Gastroesophageal sphincter (tissue), 4 donors: Measurements from ENCODE around the gene PARPBP. TPM values are rescaled to one million over a fixed set of nuclear protein-coding genes. Genes with fewer than 3 reads are reported as not detected.
"Not testable (repeated sequence)": the region's sequence is repeated elsewhere in the genome, so short reads cannot be mapped to it uniquely, and the experiment has no call there.

Experiments used
- ATAC-seq: fragments of 150-250 bp; one replicate; pipeline ENCODE4 v1.9.1; 2016; ENCODE audit warnings: mild to moderate bottlenecking, moderate library complexity
- H3K27ac ChIP-seq, 4 donors: fragments of 200-600 bp; sonication (generic) in 3 of 4; 1 replicate in 3 of 4; 2 replicates in 1 of 4; pipeline ENCODE4 v1.5.1; 2016 to 2019
- H3K27me3 ChIP-seq: fragments of 200-600 bp; sonication (generic); one replicate; pipeline ENCODE4 v1.5.1; 2019
- H3K36me3 ChIP-seq, 2 donors: fragments of 200-600 bp; sonication (generic); one replicate each; pipeline ENCODE4 v1.5.1; 2019; ENCODE audit warnings: control low read depth in 1 of 2
- H3K4me1 ChIP-seq, 3 donors: fragments of 200-600 bp; sonication (generic); 1 replicate in 2 of 3; 2 replicates in 1 of 3; pipeline ENCODE4 v1.5.1; 2016 to 2019; ENCODE audit warnings: control low read depth in 2 of 3
- H3K4me3 ChIP-seq, 2 donors: fragments of 200-600 bp; sonication (generic); one replicate each; pipeline ENCODE4 v1.5.1; 2019; ENCODE audit warnings: mild to moderate bottlenecking in 1 of 2, moderate library complexity in 1 of 2
- H3K9me3 ChIP-seq, 3 donors: fragments of 200-600 bp; sonication (generic); one replicate each; pipeline ENCODE4 v1.5.1; 2017 to 2019; ENCODE audit warnings: control low read depth in 2 of 3
- EP300 ChIP-seq: sonication (generic); formaldehyde crosslinking; IDR thresholded peaks from one replicate; pipeline ENCODE4 v1.6.1; 2017; ENCODE audit warnings: antibody characterized with exemption, mild to moderate bottlenecking
- POLR2A ChIP-seq, 2 donors: fragments of 450-650 bp; IDR thresholded peaks; one replicate each; pipeline ENCODE4 v1.6.1; 2017; ENCODE audit warnings: antibody characterized with exemption in 2 of 2, mild to moderate bottlenecking in 2 of 2, moderate library complexity in 1 of 2
- POLR2AphosphoS5 ChIP-seq: sonication (generic); formaldehyde crosslinking; IDR thresholded peaks from one replicate; pipeline ENCODE4 v1.6.1; 2017; ENCODE audit warnings: antibody characterized with exemption
- WGBS, 2 donors: methylation state at CpG; one replicate each; pipeline ENCODE4 v1.1.5; 2018; ENCODE audit warnings: low coverage in 1 of 2; 5-methylcytosine and 5-hydroxymethylcytosine counted together
- total RNA-seq, 4 donors: library from RNA; depleted of rRNA; stranded (reverse); fragments of >200 nt; gene quantifications; one replicate each; pipeline ENCODE4 v1.1.0, GENCODE V29; 2016
- TF ChIP-seq, protein P1 (sequence below), 4 experiments: fragments of 200-600 bp in 2 of 4; fragments of 450-650 bp in 2 of 4; sonication (generic) in 1 of 4; IDR thresholded peaks; one replicate each; pipeline ENCODE4 v1.5.1; 2017 to 2019; ENCODE audit warnings: antibody characterized with exemption in 4 of 4, mild to moderate bottlenecking in 2 of 4, moderate library complexity in 2 of 4

Gene PARPBP
- total RNA-seq, 4 donors from 2014 or later = 0.93 to 1.4 (median 1.2) TPM

DNA sequence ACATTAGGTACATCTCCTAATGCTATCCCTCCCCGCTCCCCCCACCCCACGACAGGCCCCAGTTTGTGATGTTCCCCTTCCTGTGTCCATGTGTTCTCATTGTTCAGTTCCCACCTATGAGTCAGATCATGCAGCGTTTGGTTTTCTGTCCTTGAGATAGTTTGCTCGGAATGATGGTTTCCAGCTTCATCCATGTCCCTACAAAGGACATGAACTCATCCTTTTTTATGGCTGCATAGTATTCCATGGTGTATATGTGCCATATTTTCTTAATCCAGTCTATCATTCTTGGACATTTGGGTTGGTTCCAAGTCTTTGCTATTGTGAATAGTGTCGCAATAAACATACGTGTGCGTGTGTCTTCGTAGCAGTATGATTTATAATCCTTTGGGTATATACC, 17.6 kb downstream of the PARPBP start:
- not testable (repeated sequence) for H3K9me3 ChIP-seq, H3K4me1 ChIP-seq, H3K27me3 ChIP-seq, H3K27ac ChIP-seq, H3K36me3 ChIP-seq, H3K4me3 ChIP-seq, ATAC-seq
- 98 to 100% methylated on average over 4 to 8 of the region's 8 CpGs for WGBS, 2 donors

DNA sequence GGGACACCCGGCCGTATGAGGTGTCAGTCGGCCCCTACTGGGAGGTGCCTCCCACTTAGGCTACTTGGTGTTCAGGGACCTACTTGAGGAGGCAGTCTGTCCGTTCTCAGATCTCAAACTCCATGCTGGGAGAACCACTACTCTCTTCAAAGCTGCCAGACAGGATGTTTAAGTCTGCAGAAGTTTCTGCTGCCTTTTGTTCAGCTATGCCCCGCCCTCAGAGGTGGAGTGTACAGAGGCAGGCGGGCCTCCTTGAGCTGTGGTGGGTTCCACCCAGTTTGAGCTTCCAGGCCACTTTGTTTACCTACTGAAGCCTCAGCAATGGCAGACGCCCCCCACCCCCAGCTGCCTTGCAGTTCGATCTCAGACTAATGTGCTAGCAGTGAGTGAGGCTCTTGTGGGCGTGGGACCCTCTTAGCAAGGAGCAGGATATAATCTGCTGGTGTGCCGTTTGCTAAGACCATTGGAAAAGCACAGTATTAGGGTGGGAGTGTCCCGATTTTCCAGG, 22.9 kb downstream of the PARPBP start:
- H3K36me3 ChIP-seq, H3K27ac ChIP-seq, ATAC-seq, H3K27me3 ChIP-seq, H3K9me3 ChIP-seq, H3K4me1 ChIP-seq, H3K4me3 ChIP-seq: not testable (repeated sequence)
- WGBS, 2 donors = 100% methylated on average over 2 of the region's 11 CpGs; no CpG with 5 or more reads in 1 of the 2 donors

DNA sequence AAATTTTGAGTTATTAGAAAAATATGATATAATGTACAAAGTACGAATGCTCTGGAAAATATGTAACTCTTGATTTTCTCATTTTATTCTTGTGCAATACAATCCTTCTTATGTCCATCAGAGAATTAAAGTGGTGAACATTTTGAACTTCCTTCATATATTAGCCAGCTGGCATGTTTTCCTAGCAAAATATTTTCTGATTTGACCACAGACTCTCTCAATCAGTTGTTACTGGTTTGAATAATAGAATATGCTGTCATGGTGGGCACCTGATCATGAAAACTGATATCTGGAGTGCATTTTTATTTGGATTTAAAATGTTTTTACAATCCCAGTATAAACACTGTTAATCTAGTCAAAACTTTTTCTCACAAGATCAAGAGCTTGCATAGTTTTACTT, 24.2 kb downstream of the PARPBP start:
- no peak for ATAC-seq
- TF ChIP-seq, protein P1, sequence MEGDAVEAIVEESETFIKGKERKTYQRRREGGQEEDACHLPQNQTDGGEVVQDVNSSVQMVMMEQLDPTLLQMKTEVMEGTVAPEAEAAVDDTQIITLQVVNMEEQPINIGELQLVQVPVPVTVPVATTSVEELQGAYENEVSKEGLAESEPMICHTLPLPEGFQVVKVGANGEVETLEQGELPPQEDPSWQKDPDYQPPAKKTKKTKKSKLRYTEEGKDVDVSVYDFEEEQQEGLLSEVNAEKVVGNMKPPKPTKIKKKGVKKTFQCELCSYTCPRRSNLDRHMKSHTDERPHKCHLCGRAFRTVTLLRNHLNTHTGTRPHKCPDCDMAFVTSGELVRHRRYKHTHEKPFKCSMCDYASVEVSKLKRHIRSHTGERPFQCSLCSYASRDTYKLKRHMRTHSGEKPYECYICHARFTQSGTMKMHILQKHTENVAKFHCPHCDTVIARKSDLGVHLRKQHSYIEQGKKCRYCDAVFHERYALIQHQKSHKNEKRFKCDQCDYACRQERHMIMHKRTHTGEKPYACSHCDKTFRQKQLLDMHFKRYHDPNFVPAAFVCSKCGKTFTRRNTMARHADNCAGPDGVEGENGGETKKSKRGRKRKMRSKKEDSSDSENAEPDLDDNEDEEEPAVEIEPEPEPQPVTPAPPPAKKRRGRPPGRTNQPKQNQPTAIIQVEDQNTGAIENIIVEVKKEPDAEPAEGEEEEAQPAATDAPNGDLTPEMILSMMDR (IDR thresholded peaks at IDR 0.05) = no peak
- TF ChIP-seq POLR2A (IDR thresholded peaks at IDR 0.05) (no peak), POLR2AphosphoS5 (no peak), EP300 (no peak)
- WGBS, 2 donors = 29 to 38% methylated on average over 1 of the region's 1 CpG

DNA sequence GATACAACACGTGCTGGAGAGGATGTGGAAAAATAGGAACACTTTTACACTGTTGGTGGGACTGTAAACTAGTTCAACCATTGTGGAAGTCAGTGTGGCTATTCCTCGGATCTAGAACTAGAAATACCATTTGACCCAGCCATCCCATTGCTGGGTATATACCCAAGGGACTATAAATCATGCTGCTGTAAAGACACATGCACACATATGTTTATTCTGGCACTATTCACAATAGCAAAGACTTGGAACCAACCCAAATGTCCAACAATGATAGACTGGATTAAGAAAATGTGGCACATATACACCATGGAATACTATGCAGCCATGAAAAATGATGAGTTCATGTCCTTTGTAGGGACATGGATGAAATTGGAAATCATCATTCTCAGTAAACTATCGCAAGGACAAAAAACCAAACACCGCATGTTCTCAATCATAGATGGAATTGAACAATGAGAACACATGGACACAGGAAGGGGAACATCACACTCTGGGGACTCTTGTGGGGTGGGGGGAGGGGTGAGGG, 27.1 kb downstream of the PARPBP start:
- not testable (repeated sequence) for H3K4me3 ChIP-seq, H3K36me3 ChIP-seq, H3K9me3 ChIP-seq, H3K27ac ChIP-seq, H3K4me1 ChIP-seq, H3K27me3 ChIP-seq, ATAC-seq
- 86 to 89% methylated on average over 1 to 3 of the region's 4 CpGs for WGBS, 2 donors

More for the DNA sequence above, 24.2 kb downstream of the PARPBP start:
- Histone ChIP-seq H3K27me3 (no peaks in the 10 kb centered on the region), H3K4me1 (no peaks in the 10 kb centered on the region), H3K4me3 (no peak overlapping the region), H3K27ac (no peak overlapping the region), H3K36me3 (no peaks in the 10 kb centered on the region), H3K9me3 (no peaks in the 10 kb centered on the region)

DNA sequence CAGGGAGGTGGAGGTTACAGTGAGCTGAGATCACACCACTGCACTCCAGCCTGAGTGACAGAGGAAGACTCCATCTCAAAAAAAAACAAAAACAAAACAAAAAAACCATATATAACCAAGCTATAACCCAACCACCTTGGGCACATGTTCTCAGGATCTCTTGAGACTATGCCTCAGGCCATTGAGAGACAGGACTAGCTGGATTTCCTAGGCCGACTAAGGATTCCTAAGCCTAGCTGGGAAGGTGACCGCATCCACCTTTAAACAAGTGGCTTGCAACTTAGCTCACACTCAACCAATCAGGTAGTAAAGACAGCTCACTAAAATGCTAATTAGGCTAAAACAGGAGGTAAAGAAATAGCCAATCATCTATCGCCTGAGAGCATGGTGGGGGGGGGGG, 35.2 kb downstream of the PARPBP start:
- not testable (repeated sequence) for H3K36me3 ChIP-seq, H3K9me3 ChIP-seq, H3K27me3 ChIP-seq, H3K4me1 ChIP-seq, H3K4me3 ChIP-seq, H3K27ac ChIP-seq, ATAC-seq
- 60 to 96% methylated on average over 1 to 3 of the region's 3 CpGs for WGBS, 2 donors

DNA sequence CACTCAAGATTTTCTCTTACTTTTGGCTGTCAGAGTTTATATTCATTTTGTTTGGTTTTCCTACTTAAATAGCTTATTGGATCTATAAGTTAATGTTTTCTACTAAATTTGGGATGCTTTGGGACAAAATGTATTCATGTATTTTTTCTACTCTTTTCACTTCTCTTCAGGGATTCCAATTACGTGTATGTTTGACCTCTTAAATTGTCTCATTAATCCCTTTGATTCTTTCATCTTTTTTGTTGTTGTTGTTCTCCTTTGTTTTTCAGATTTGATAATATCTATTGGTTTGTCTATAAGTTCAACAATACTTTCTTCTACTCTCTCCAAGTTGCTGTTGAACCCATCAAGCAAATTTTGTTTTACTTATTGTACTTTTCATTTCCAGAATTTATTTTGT, 43.4 kb downstream of the PARPBP start:
- H3K27ac ChIP-seq = no peak overlapping the region
- H3K4me1 ChIP-seq = no peaks in the 10 kb centered on the region
- H3K36me3 ChIP-seq = no peaks in the 10 kb centered on the region
- 79 to 83% methylated on average over 1 of the region's 1 CpG for WGBS, 2 donors
- H3K4me3 ChIP-seq = no peak overlapping the region
- TF ChIP-seq, protein P1 (IDR thresholded peaks at IDR 0.05) = no peak
- TF ChIP-seq POLR2AphosphoS5 (no peak), POLR2A (IDR thresholded peaks at IDR 0.05) (no peak), EP300 (no peak)
- H3K27me3 ChIP-seq = no peaks in the 10 kb centered on the region
- ATAC-seq = no peak
- no peaks in the 10 kb centered on the region for H3K9me3 ChIP-seq

DNA sequence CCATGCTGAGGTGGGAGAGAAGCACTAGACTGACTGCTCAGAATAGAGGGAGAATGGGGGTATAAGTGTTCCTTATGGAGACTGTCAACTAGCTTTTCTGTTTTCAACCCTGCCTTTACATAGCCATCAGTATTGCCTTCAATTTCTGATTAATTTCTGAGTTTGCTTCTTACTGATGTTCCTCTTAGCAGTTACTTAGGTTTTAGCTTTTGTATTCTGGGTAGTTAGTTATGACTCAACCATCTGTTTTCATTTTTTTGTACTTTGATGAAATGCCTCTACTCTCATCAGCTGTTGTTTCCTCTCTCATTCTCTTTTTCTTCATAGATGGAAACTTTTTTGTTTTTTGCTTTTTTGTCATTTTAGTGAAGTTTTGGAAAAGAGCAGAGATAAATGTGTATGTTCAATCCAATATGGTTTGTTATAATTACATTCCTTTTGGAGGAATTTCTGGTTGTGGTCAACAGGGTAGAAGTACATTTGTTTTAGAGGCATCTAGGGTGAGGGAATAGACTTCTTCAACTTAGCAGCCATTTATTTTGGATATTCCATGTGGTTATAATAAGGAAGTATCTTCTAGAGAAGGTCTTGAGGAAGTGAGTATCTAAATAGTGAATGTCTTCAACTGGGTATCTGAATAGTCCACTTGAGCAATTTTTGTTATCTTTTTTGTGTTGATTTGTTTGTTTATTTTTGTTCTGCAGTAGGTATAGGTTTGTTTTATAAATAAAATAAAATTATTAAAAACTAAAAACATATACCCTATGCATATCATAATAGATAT, 48.0 kb downstream of the PARPBP start:
- no peak for TF ChIP-seq POLR2AphosphoS5
- no peak for TF ChIP-seq POLR2A (IDR thresholded peaks at IDR 0.05)
- TF ChIP-seq, protein P1 (IDR thresholded peaks at IDR 0.05) = no peak
- TF ChIP-seq EP300 = no peak

More for the DNA sequence above, 48.0 kb downstream of the PARPBP start:
- no peaks in the 10 kb centered on the region for H3K4me1 ChIP-seq
- no peak for ATAC-seq
- no peaks in the 10 kb centered on the region for H3K36me3 ChIP-seq
- no peaks in the 10 kb centered on the region for H3K27me3 ChIP-seq
- H3K4me3 ChIP-seq = no peak overlapping the region
- no peak overlapping the region for H3K27ac ChIP-seq
- no peaks in the 10 kb centered on the region for H3K9me3 ChIP-seq
